ENCODE data around the gene EEF2K.

GRCh38 chr16:22161999-22162655 is 44.0 kb upstream of the EEF2K start, which contains the start of gene SDR42E2:
- TF ChIP-seq CTCF (IDR thresholded peaks at IDR 0.05) (no peak), POLR2A (IDR thresholded peaks at IDR 0.05) (no peak)

All from adrenal gland (tissue), 5 donors.